Liver (tissue), 9 donors: ENCODE results near the gene SETBP1. TPM values are rescaled to one million over a fixed set of nuclear protein-coding genes. Genes with fewer than 3 reads are reported as not detected.

Source experiments
- DNase-seq: peaks from one replicate; pipeline ENCODE4 v3.0.0-alpha.2; 2017; ENCODE audit warnings: low spot score
- H3K27ac ChIP-seq, 2 donors: one replicate each; pipeline ENCODE4 v1.7.0; 2013; ENCODE audit warnings: inconsistent platforms in 2 of 2, low read length in 2 of 2, control low read depth in 1 of 2, low read depth in 1 of 2, mild to moderate bottlenecking in 1 of 2
- H3K27me3 ChIP-seq, 4 donors: one replicate each; pipeline versions ENCODE4 v1.6.1 to v1.7.0; 2013; ENCODE audit warnings: low read length in 3 of 4, inconsistent platforms in 1 of 4, mild to moderate bottlenecking in 1 of 4, moderate library complexity in 1 of 4; ENCODE audit not compliant: control insufficient read depth in 4 of 4, insufficient read depth in 4 of 4
- H3K36me3 ChIP-seq, 4 donors: one replicate each; pipeline versions ENCODE4 v1.6.1 to v1.7.0; 2013; ENCODE audit warnings: low read length in 3 of 4, mild to moderate bottlenecking in 3 of 4, low read depth in 1 of 4, moderate library complexity in 1 of 4; ENCODE audit not compliant: control insufficient read depth in 4 of 4, insufficient read depth in 3 of 4
- H3K4me1 ChIP-seq, 4 donors: one replicate each; pipeline versions ENCODE4 v1.6.1 to v1.7.0; 2013; ENCODE audit warnings: low read length in 3 of 4, mild to moderate bottlenecking in 3 of 4, moderate library complexity in 1 of 4; ENCODE audit not compliant: control insufficient read depth in 4 of 4, insufficient read depth in 4 of 4
- H3K4me3 ChIP-seq, 3 donors: one replicate each; pipeline versions ENCODE4 v1.6.1 to v1.7.0; 2013; ENCODE audit warnings: low read length in 3 of 3, control low read depth in 1 of 3, low read depth in 1 of 3, mild to moderate bottlenecking in 1 of 3
- H3K9ac ChIP-seq, 2 donors: one replicate each; pipeline ENCODE4 v1.7.0; 2013; ENCODE audit warnings: low read length in 2 of 2, mild to moderate bottlenecking in 2 of 2, moderate library complexity in 2 of 2, control low read depth in 1 of 2, low read depth in 1 of 2
- H3K9me3 ChIP-seq, 4 donors: one replicate each; pipeline versions ENCODE4 v1.6.1 to v1.7.0; 2013; ENCODE audit warnings: low read length in 3 of 4; ENCODE audit not compliant: control insufficient read depth in 4 of 4
- CTCF ChIP-seq: fragments of 150-350 bp; IDR thresholded peaks from 2 replicates; pipeline ENCODE4 v1.5.1; 2017; ENCODE audit warnings: improper control_type of control experiment, low read depth, low read length; ENCODE audit not compliant: missing input control
- GABPA ChIP-seq, 2 donors: IDR thresholded peaks in 1 of 2; conservative IDR thresholded peaks in 1 of 2; 2 replicates each; pipeline ENCODE4 v1.6.1; 2016; ENCODE audit warnings: antibody characterized with exemption in 2 of 2, mild to moderate bottlenecking in 1 of 2, moderate library complexity in 1 of 2
- HNF4G ChIP-seq: IDR thresholded peaks from 2 replicates; pipeline ENCODE4 v1.6.1; 2016; ENCODE audit warnings: antibody characterized with exemption
- JUND ChIP-seq, 2 donors: IDR thresholded peaks; 2 replicates each; pipeline ENCODE4 v1.6.1; 2016; ENCODE audit warnings: antibody characterized with exemption in 2 of 2
- RAD21 ChIP-seq, 2 donors: IDR thresholded peaks; 2 replicates each; pipeline ENCODE4 v1.6.1; 2016; ENCODE audit warnings: antibody characterized with exemption in 2 of 2, mild to moderate bottlenecking in 2 of 2
- RXRA ChIP-seq, 2 donors: IDR thresholded peaks; 2 replicates each; pipeline ENCODE4 v1.6.1; 2017 to 2018; ENCODE audit warnings: antibody characterized with exemption in 2 of 2, mild to moderate bottlenecking in 1 of 2
- TAF1 ChIP-seq: conservative IDR thresholded peaks from 2 replicates; pipeline ENCODE4 v1.6.1; 2016; ENCODE audit warnings: antibody characterized with exemption, mild to moderate bottlenecking
- YY1 ChIP-seq: IDR thresholded peaks from 2 replicates; pipeline ENCODE4 v1.6.1; 2016; ENCODE audit warnings: antibody characterized with exemption, mild to moderate bottlenecking
- ZBTB33 ChIP-seq: IDR thresholded peaks from 2 replicates; pipeline ENCODE4 v1.6.1; 2016; ENCODE audit warnings: antibody characterized with exemption
- WGBS: extraction: QIAGEN DNeasy Blood & Tissue Kit; methylation state at CpG from one replicate; pipeline ENCODE4 v1.1.7; 2013; 5-methylcytosine and 5-hydroxymethylcytosine counted together
- polyA plus RNA-seq, 2 donors: library from polyadenylated mRNA; stranded (reverse) in 1 of 2; unstranded in 1 of 2; fragments of 200-250 nt in 1 of 2; fragments of >200 nt in 1 of 2; fragmentation: Nextera tagmentation in 1 of 2; extraction: Ambion mirVana in 1 of 2; gene quantifications; one replicate each; pipeline versions ENCODE4 v1.2.1 to v1.2.3, GENCODE V29; 2013 to 2015
- total RNA-seq, 2 donors: library from RNA; depleted of rRNA; stranded (reverse); fragments of >200 nt; gene quantifications; one replicate each; pipeline ENCODE4 v1.2.3, GENCODE V29; 2014
- donor health status: healthy.
- donor health status: healthy.
- donor health status: healthy.
- donor health status: healthy.
- donor health status: healthy.

The SETBP1 gene
- total and polyA plus RNA-seq, 4 donors, result 2.5 to 15.8 (median 4.7) TPM

GRCh38 chr18:44729631-44730101 is 49.0 kb downstream of the SETBP1 start (continued):
- TF ChIP-seq ZBTB33 (no peak), YY1 (no peak), JUND (IDR thresholded peaks at IDR 0.05) (no peak), HNF4G (no peak), TAF1 (no peak), GABPA (IDR thresholded peaks at IDR 0.05 in 1 of 2, conservative IDR thresholded peaks at IDR 0.05 in 1 of 2) (no peak), CTCF (no peak)

GRCh38 chr18:44730803-44731529 is 50.3 kb downstream of the SETBP1 start:
- no peak overlapping the region for H3K4me3 ChIP-seq
- no peaks in the 10 kb centered on the region for H3K9me3 ChIP-seq
- no peak overlapping the region for H3K27ac ChIP-seq
- TF ChIP-seq TAF1 (no peak), RXRA (IDR thresholded peaks at IDR 0.05) (no peak), GABPA (IDR thresholded peaks at IDR 0.05 in 1 of 2, conservative IDR thresholded peaks at IDR 0.05 in 1 of 2) (no peak), RAD21 (IDR thresholded peaks at IDR 0.05) (no peak), CTCF (no peak)
- peaks cover 0 to 5% (median 3%) of the 10 kb centered on the region in 4 donors for H3K4me1 ChIP-seq
- no peak overlapping the region for H3K9ac ChIP-seq
- no peak for DNase-seq
- 94% methylated on average over 7 of the region's 7 CpGs for WGBS
- no peaks in the 10 kb centered on the region for H3K36me3 ChIP-seq
- H3K27me3 ChIP-seq, result no peaks in the 10 kb centered on the region

GRCh38 chr18:44731530-44732237 is 51.0 kb downstream of the SETBP1 start:
- DNase-seq, result no peak
- 85% methylated on average over 9 of the region's 9 CpGs for WGBS
- no peaks in the 10 kb centered on the region for H3K36me3 ChIP-seq
- H3K9me3 ChIP-seq, result no peaks in the 10 kb centered on the region
- H3K4me1 ChIP-seq, result peaks cover 0 to 4% (median 1%) of the 10 kb centered on the region in 4 donors
- H3K4me3 ChIP-seq, result no peak overlapping the region
- no peak overlapping the region for H3K27ac ChIP-seq
- no peaks in the 10 kb centered on the region for H3K27me3 ChIP-seq
- no peak for TF ChIP-seq TAF1
- no peak overlapping the region for H3K9ac ChIP-seq
